Raji (cell line): ENCODE data around the gene SETBP1.

Source experiments
- POLR2A ChIP-seq: IDR thresholded peaks from 2 replicates; pipeline ENCODE4 v1.6.1; 2011; ENCODE audit warnings: low read depth, low read length, control low read depth; ENCODE audit not compliant: insufficient read depth

SETBP1 gene

GRCh38 chr18:44668270-44668975 is 12.3 kb upstream of the SETBP1 start:
- no peak for TF ChIP-seq POLR2A

DNA sequence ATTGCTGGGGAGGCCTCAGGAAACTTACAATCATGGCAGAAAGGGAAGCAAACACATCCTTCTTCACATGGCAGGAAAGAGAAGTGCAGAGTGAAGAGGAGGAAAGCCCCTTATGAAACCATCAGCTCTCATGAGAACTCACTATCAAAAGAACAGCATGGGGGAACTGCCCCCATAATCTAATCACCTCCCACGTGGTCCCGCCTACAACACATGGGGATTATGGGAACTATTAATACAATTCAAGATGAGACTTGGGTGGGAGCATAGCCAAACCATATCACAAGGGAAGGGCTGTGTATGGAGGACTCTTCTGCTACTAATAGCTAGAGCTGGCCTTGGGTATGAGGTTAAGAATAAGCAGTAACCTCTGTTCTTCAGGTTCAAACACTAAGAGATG is 8.8 kb upstream of the SETBP1 start:
- TF ChIP-seq POLR2A = no peak

DNA sequence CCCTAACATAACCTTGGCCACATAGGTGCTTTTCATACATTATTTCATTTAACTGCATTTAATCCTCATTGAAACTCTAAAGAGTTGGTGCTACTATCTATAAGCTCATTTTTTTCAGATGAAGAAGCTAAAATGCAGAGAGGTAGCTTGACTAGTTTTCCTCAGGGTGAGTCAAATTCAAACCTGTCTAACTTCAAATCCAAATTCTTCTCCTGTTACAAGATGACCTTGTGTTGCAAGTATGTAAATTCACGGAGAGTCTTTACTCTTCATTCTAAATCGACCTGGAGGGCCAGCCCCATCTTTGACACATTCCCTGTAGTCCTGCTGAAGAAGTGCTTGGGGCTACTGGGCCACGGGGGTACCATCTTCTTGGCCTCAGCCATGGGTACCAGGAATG is 8.2 kb upstream of the SETBP1 start:
- TF ChIP-seq POLR2A = no peak

DNA sequence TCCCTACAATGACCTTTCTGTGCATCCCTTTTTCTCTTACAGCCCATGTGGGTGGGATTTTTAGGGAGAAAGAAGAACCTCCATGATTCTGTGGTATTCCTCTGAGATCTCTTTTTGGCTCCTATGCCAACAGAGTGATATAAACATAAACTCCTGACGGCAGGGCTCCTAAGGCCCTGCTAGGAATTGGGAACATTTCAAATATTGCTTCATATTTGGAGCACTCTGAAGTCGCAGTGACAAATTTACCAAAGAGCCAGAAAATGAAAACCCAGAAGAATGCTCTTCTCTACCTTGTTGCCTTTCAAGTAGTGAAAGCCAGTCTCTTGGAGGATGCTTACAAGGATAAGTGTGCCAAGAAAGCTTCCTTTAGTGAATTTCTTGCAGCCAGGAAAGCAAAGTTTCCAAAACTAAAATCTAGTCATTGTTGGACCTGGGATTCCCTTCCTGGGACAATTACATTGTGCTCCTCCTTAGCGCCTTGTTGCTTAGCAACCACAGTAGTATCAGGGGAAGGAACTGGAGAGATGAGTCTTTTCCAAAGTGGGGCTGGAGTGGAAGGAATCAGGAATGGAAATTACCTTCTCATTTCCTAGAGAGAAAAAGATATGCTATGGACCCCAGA is 7.3 kb upstream of the SETBP1 start:
- TF ChIP-seq POLR2A = no peak

DNA sequence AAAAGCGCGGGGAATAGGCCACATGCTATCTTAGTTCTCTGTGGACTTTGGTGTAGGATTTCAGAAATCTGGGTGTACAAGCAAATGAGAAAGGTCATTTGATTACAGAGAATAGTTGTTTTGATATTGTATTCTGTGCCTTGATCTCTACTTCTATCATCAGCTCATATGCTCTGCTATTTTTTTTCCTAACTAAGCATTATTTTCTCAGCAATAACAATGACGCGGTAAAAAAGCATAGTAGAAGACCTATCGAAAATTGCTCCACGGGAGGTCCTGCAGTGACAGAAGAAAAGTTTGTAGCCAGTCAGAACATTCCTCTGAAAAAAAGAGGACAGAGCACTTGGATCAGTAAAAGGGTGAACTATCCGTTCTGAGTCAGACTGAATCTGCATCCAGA is 2.8 kb upstream of the SETBP1 start:
- TF ChIP-seq POLR2A = no peak

GRCh38 chr18:44678725-44679055 is 2.0 kb upstream of the SETBP1 start:
- TF ChIP-seq POLR2A = no peak

DNA sequence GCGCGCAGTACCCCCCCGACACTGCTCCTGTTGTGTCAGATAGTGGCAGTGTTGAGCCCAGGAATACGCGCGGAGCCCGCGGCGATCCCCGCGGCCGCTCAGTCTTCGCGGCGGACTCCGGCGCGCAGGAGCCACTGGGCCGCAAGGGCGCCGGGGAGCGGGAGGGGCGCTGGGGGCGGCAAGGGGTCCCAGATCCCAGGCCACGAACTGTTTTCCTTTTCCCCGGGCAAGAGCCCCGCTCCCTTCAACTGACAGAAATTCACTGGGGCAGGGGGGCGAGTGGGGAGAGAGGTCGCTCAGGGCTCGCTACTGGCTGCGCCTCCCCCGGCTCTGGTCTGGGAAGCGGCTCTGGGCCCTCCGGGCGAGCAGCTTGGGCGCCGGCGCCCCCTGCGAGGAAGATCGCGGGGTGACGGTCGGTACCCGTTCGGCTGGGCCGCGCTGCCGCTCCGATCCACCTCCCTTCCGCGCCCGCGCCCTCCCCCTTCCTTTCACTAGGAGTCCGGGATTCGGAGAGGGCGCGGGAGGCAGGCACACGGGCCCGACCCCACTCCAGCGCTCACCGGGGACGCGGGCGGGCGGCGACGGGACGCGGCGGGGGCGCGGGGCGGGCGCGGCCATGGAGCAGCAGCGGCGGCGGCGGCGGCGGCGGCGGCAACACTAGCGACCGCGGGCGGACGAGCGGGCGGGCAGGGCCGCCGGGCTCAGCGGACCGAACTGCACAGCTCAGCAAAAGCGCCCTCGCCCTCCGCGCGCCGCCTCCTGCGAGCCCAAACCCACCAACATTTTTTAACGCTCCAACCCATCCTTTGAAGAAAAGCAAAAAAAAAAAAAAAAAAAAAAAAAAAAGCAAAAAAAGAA is 1.4 kb upstream of the SETBP1 start:
- peak; percentile 42; the same call in 1 of the 2 replicates for TF ChIP-seq POLR2A

- no peak for TF ChIP-seq POLR2A
Observed at GRCh38 chr18:44679914-44680272, 795 bp upstream of the SETBP1 start.

- no peak for TF ChIP-seq POLR2A
Observed at GRCh38 chr18:44681076-44681970, 635 bp downstream of the SETBP1 start.

DNA sequence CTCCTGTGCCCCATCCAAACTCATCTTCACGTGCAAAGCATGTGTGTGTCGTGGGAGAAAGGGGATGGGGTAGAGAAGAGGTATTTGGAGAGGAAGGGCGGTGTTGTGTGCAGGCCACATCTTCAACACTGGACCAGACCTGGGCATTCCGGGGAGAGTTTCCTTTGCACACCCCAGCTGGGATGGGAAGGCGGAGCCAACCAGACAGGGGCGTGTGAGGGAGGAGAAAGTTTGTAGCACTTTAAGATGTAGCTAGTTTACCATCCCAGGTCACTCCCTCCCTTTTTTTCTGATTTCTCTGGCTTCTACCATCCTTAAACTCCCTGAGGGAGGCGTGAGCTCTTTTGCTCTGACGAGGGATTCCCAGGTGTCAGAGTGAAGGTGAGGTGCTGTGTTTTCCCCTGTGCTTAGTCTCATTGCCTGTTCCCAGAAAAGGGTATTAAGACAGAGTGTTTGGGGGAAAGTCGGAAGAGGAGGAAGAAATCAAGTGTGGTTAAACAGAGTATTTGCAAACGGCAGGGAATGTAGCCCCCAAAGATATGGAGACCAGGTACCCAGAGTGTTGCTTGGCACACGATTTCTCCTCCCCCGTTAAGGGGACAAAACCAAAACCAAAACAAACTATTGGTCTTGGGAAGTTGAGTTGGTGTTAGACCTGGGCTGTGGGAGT is 1.6 kb downstream of the SETBP1 start:
- no peak for TF ChIP-seq POLR2A

DNA sequence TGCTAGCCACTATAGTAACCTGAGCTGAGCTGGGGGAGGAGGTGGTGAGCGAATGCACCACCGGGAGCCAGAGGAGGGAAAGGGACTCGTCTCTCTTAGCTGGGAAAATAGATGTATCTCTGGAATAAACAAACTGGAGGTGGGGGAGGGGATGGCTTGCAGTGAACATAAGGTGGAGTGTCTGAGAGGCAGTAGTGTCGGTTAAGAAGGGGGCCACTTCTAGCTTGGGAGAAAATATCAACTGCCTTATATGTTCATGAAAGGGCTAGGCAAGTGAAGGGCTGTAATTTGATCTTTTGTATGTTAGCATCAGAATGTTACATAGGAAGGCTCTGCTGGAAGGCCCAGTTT is 2.2 kb downstream of the SETBP1 start:
- TF ChIP-seq POLR2A = no peak

GRCh38 chr18:44683556-44683955 is 2.9 kb downstream of the SETBP1 start:
- no peak for TF ChIP-seq POLR2A

GRCh38 chr18:44685296-44685695 is 4.6 kb downstream of the SETBP1 start:
- TF ChIP-seq POLR2A = no peak

DNA sequence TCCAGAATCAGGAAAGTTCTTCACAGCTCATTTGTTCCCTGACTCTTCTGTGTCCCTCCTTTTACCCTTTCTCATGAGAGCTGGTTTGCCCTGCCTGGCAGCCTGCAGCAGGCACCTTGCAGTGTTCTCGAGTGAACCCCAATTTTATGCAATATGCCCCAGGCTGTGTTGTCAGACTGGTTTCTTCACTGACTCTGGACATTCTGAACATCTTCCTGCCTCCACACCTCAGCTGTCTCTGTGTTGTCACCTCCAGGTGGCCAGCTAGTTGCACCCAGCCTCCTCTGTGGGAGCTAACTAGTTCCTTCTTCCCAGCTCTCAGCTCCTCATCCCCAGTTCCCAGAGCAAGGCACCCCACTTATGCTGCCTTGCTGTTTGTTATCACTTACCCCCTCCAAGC is 5.5 kb downstream of the SETBP1 start:
- TF ChIP-seq POLR2A = no peak

DNA sequence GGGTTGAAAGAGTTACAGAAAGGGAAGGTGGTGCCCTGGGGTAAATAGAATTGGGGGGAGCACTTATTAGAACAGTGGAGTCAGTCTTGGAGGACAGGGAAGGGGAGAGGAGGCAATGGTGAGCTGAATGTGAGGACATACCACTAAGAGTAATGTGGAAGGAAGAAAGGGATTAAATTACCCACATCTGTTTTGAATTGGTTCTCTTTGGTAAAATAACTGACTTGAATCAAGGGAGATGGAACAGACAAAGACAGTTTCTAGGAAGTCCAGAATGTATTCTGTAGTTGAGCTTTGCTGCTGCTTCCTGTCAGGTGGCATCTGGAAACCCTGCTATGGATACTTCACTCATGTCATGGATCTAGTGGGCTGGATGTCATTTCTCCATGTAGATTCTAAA is 6.7 kb downstream of the SETBP1 start:
- no peak for TF ChIP-seq POLR2A
